NCI-H82 treated with DMSO at 0.1 percent for 48 hours (cell line): ENCODE data around the gene CLPTM1L.
"Not testable (repeated sequence)": the region's sequence is repeated elsewhere in the genome, so short reads cannot be mapped to it uniquely, and the experiment has no call there.

Experiments
- DNase-seq: peaks from one replicate; lab custom pipeline; 2025; ENCODE audit not compliant: unreplicated experiment; lab: John Stamatoyannopoulos, UW

The CLPTM1L gene

GRCh38 chr5:1360861-1361260 is 16.0 kb upstream of the CLPTM1L start:
- no peak for DNase-seq

GRCh38 chr5:1360367-1360766 is 15.5 kb upstream of the CLPTM1L start:
- DNase-seq, result not testable (repeated sequence)

DNA sequence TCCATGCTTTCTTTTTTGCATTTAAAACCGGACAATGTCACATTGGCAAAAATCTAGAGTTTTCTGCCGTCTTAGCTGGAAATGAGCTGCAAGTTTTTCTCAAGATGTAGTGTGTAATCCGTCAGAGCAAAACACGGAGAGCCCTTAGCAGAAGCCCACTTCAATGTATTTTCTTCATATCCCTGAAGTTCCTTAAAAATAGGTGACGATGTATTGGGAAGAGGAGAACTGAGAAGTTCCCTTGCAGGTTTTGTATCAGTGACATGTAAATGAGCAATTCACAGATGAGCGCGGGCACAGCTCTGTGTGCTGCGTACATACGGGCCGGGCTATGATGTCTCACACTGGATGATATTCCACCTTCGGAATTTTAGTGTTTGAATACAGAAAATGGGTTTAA is 14.8 kb upstream of the CLPTM1L start:
- DNase-seq, result no peak

- no peak for DNase-seq
Observed at GRCh38 chr5:1359031-1359645, 14.2 kb upstream of the CLPTM1L start.

GRCh38 chr5:1358726-1359025 is 13.8 kb upstream of the CLPTM1L start:
- no peak for DNase-seq

DNA sequence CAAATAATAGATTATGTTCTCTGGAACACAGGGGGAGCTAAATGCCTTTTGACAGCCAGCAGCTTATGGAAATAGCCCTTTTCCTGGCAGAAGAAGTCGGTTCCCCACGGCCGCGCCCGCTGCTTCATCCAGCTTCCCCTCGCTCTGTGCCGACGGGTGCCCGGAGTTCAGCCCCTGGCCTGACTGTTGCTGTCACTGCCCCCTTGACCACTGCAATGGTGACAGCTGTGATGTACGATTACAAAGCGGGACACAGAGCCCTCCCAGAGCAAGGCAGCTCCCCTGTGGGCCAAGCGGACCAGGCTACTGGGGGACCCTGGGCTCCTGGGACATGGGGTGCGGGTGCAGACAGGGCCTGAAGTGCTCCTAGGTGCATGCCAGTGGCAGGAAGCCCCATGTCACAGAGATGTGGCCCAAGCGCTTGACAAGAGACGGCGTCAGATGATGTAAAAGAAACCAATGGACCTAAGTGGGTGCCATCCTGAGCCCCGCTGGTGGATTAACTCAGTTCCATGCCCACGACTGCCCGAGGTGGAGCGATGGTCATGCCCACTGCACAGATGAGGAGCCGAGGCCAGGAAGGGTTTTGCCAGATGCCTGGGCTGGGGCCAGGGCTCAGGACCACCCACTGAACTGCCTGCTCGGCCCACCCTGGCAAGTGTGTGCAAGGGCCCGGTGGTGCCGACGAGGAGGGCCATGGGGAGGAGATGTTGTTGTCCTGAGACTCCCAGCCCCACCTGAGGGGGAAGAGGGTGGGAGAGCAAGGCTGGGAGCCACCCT is 13.2 kb upstream of the CLPTM1L start:
- DNase-seq, result no peak

DNA sequence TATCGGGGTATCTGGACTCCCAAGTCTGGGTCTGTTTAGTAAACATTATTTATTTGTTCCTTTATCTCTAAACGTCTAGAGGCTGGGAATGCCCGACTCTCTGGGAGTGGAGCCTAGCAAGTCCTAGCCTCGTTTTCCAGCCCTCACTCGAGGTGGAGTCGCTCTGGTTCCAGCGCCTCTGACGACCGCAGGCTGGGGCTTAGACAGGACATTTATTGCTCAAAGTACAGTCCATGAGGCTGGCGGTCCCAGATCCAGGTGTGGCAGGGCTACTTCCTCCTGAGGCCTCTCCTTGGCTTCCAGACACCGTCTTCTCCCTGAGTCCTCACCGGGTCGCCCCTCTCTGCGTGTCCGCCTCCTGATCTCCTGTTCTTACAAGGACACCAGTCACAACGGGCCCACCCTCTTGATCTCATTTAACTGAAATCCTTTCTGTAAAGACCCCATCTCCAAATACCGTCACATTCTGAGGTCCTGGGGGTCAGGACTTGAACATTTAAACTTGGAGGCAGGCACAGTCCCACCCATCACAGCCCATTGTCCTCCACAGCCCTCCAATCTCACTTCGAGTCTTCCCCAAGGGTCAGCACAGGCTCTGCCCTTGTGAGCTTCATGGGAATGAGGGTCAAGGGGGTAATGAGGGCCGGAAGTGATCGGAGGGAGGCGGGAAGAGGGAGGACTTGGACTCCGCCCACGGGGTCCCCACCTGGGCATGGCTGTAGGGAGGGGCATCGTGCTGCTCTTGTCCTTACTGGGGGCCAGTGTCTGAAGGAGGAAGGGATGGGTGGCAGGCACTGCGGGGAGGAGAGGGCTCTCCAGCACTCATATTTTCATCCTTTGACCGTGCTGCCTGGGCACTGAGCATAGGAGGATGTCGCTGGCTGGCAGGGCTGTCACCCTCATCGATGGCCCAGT is 12.2 kb upstream of the CLPTM1L start:
- DNase-seq, result no peak

GRCh38 chr5:1354576-1354975 is 9.7 kb upstream of the CLPTM1L start:
- DNase-seq, result no peak

DNA sequence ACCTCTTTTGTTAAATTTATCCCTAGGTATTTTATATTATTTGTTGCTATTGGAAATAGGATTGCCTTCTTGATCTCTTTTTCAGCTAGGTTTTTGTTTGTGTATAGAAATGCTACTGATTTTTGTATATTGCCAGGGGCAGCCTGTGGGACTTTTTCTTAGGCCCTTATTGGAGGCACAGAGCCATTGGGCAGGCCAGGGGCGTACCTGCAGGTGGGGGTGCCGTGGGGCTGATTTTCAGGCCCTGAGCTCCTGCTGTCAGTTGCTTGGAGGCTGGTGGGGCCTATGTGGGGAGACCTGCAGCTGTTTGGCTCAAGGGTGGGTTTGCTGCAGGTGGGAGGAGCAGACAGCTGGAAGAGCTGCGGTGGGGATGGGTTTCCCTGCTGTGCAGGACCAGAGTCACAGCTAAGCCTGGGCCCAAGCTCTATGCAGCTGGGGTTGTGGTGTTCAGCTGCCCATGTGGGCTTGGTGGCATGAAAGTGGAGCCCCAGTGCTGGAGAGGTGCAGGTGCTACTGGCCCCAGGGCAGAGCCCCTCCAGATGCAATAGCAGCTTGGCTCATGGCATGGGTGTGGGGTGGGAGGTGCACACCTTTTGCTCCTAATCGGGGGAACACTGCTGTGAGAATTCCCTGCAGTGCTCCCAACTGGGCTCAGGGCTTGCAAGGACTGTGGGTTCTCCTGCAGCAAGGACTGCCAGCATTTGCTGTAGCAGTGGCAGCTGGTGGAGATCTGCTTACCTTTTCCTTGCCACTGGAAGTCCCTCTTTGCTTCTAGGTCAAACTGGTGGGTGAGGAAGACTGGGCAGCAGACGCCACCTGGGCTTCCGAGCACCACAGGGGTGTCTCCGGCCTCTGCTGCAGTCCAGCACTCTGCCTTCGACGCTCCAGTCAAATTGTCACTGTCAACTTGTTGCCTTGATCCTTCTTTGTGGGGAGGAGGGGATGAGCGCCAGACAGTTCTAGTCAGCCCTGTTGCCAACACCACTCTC is 7.6 kb upstream of the CLPTM1L start:
- DNase-seq, result no peak

GRCh38 chr5:1351156-1351555 is 6.3 kb upstream of the CLPTM1L start:
- DNase-seq, result no peak

- DNase-seq, result no peak
Observed at GRCh38 chr5:1349246-1349645, 4.3 kb upstream of the CLPTM1L start.

DNA sequence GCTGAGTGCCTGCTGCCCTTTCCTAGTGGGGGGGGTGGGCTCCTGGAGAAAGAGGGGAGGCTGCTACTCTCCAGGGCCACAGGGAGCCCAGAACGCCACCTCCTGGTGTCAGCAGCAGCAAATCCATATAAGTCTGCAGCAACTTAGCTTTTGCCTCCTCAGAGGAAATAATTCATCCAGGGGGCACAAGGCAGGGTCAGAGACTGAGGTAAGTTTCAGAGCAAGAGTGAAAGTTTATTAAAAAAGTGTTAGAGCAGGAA is 4.0 kb upstream of the CLPTM1L start:
- DNase-seq, result no peak

DNA sequence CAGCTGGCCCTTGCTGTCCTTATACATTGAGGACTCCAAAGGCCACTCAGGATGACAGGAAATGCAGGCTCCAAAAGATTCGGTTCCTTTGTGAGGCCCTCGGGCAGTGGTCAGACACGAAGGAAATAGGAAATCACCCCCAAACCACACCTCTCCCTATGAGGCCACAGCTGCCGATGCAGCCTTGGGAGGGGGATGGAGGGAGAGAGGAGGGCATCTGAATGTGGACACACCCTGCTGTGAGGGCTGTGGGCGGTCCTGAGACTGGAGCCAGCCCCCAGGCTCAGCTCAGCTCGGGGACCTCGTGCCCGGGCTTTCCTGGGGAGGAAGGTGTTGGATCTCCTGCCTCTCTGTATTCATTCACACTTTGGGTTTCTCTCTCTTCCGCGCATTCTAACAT is 2.7 kb upstream of the CLPTM1L start:
- no peak for DNase-seq

DNA sequence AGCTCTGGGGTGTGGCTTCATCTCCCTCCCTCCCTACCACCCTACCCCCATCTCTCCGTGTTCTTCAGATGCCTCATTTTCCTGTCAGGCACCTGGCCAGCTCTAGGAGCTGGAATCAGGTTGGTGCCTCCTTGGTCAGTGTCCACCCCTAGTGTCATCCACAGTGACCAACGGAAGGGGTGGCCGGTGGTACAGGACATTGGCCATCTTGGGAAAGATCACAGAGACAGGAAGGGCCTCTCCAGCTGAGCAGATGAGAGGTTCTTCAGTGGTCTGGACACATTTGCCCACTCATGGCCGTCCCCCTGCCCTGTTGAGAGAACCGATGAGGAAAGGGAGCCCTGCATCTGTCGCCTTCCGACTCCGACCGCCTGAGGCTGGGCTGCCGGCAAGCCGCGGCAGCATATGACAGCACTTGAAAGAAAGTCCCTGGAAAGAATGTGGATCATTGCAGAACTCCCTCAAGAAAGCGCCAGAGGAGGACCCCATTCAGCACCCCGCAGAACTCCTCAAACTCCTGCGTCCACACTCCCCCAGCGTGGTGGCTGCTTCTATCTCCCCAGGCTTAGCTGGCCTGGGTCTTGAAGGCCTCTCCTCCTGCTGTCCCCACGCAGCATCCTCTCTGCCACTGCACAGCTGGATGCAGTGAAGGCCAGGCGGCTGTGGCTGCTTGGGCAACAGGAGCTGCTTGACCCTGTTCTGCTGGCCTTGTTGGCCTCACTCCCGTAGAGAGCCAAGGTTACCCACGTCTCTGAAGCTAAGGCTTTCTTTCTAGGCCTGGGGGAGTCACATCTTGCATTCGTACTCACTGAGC is 1.9 kb upstream of the CLPTM1L start:
- DNase-seq, result no peak

- DNase-seq, result no peak
Observed at GRCh38 chr5:1345876-1346626, 1.2 kb upstream of the CLPTM1L start.

DNA sequence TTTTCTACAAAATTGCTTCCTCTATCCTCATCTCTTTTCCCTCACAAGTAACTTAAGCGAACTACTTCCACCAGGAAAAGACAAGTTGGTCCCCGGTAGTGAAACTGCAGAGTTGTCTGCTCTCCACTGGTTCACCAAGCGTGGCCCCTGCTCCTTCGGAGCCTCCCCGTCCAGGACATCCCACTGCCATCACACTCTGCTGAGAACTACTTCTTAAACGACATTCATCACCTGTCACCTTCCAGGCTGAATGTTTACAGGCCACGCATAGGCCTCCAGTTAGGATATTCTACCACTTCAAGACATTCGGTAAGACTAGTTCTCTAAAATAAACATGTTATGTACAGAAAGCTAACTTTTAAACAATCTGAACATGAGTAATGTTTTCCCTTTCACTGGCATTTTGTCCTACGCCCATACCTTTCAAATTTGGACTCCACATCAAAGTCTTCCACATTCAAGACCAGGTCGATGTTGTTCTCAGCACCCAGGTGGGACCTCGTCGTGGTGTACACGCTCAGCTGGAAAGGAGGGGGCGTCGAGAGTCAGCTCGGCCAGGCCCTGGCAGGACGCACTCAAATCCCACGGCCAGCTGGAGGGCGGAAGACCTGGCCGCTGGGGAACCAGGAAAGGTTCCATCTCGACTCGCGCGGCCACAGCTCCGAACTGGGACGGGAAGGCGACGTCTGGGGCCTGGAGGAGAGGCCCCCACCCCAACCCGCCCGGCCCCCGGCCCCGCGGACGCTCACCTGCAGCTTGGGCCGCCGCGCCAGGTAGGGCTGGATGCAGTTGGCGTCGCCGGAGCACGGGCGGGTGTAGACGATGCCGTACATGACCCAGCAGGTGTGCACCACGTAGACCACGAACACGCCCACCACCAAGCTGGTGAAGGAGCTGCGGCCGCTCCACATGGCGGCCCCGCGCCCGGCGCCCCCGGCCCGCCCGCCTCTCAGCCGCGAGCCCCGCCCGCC is 683 bp downstream of the CLPTM1L start:
- no peak for DNase-seq

DNA sequence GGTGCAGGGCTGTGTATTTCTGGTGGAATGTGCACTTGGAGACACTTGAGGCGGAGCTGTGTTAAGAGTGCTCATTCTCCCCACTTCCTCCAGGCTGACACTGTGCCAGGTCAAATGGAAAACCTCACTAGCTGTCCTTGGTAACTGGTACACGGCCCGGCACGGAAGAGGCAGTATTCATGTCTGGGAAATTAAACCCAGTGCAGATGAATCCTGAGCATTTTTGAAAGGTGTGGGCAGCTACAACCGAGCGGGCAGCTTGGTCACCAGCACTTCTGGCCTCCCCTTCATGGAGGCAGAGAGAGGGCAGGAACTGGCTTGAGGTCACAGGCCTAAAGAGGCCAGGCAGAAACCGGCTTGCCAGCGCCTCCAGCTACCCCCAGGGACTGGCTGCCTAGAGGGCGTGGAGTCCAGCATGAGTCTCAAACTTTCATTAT is 1.6 kb downstream of the CLPTM1L start:
- DNase-seq, result no peak

GRCh38 chr5:1342711-1343110 is 2.2 kb downstream of the CLPTM1L start:
- DNase-seq, result not testable (repeated sequence)
